HG03095 (cell line): Measurements from ENCODE around the gene WDR7.

ENCODE experiments used
- ATAC-seq: cut with Tn5 transposase; IDR thresholded peaks from one replicate; pipeline ENCODE4 v1.9.1; 2021; ENCODE audit warnings: moderate library complexity; ENCODE audit not compliant: unreplicated experiment

WDR7 gene

DNA sequence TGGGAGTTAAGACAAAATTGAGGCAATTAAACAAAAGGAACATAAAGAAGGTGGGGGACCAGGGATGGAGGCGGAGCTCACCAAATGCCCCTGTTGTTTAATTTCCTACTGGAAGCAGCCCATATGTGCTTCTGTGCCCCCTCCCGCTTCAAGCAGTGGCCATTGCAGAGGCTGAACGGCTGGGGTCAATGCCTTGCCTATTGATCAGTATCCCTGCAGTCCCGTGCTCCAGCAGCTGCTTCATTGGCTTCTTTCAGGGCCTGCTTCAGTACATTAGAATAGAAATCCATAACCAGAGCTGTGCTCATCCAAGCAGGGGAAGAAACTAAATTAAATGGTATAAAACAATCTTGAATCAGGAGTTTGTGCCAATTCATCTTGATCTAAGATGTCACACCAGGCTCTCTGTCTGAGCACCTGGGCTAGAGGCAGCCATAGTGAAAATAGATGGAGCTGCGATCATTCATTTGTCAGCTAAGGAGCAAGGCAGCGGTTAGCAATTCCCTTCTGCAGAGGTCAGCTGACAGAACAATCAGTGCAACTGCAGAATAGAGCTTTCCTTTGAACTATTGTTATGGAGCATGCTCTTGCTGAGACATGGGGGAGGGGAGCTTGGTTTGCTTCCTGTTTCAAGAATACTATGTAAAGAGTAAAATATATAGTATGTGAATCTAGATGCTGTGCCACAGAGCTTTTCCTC, 222.4 kb downstream of the WDR7 start:
- ATAC-seq, result no peak

DNA sequence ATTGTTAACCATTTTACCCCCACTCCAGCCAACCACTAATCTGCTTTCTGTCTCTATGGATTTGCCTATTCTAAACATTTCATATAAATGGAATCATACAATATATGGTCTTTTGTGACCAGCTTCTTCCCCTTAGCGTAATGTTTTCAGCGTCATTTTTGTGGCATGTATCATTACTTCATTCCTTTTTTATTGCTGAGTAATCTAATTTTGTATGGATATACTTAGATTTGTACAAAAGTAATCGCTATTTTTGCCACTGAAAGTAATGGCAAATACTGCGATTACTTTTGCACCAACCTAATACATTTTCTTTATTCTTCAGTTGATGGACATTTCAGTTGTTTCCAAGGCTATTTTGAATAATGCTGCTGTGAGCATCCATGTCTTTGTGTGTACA, 227.6 kb downstream of the WDR7 start:
- no peak for ATAC-seq

DNA sequence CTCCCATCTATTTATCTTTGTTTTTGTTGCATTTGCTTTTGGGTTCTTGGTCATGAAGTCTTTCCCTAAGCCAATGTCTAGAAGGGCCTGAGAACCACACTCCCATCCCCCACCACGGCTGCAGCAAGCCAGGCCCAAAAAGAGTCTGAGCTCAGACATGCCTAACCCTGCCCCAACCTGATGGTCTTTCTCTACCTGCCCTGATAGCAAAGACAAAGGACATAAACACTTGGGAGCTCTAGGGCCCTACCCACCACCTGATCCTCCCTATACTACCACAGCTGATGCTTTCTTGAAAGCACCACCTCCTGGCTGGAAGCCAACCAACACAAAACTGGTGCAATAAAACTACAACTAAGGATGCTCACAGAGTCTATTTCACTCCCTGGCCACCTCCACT, 233.4 kb downstream of the WDR7 start:
- ATAC-seq, result no peak

DNA sequence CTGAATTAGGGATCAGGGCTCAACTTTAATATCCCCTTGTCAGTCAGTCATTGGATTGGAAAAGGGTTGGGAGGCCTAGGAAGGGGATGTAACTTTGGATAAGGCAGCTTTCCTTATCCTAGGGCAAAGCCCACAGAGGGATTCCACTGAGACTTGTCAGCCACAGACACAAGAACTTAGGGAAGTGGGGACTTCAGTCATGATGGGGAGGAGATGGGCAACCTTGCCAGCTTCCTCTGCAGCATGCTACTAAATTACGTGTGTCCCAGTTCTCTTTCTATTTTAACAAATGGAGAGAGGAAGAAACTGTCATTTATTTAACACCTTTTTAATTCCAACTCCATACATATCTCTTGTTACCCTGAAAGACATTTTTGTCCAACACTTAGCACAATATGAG, 237.8 kb downstream of the WDR7 start:
- ATAC-seq, result no peak

DNA sequence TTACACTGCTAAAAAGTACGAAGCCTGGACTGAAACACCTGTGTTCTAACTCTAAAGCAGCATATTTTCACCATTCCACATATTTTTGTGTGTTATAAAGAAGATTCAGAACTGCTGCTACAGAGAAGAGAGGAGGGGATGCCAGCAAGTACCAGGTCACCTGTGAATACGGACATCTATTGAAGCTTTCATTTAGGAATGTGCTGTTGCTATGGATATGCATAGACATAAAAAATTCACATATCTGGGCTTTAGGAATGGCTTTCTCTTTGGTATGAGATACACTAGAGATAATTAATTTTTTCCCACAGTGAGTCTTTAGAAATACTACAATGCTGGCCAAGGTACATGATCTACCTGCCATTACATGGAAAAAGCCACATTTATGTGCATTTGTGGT, 238.5 kb downstream of the WDR7 start:
- no peak for ATAC-seq

DNA sequence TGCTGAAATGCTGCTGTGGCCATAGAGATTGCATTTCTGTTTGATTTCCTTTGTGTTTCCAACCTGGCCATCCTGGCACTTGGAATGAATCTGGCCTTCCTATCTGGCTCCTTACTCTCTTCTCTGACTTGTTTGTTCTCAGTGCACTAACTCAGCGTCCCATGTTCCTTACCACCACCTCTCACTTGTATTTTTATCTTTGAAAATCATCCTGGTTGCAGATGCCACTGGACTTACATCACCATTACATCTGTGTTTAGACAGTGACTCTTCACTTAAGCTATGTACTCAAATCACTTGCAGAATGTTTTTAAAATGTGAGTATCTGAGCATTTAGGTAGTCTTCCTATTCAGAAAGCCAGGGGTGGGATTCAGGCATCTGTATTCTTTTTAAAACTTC, 239.5 kb downstream of the WDR7 start:
- ATAC-seq, result no peak

DNA sequence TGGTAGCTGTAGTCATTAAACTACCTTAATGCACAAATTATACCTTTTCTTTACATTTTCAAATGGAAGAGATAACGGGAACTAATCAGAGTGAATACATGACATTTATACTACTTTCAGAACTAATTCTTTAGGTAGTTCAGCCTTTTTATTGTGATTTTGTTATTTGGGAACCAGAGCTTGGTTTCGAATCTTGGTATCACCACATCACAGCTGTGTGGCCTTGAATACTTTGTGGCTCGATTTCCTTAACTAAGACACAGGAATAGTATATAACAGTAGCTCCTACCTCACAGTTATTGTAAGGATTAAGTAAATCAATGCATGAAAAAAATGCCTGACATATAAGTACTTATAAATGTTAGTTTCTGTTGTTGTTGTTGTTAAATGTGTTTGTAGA, 240.0 kb downstream of the WDR7 start:
- ATAC-seq, result no peak

DNA sequence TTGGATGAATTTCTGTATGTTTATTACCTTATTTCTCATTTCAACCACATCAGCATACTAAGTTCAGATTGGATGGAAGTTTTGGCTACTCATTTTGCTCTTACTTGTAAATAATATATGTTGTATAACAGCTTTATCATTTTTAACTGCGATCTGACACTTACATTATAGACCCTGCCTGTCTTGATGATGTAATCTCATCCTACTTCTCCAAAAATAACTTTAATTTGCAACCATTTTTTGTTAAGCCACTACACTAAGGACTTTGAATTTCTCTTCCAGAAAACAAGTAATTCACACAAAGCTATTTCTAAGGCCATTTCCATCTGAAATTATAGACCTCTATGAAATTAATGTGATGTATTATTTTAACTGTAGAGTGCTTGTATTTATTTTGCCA, 240.7 kb downstream of the WDR7 start:
- ATAC-seq, result no peak

DNA sequence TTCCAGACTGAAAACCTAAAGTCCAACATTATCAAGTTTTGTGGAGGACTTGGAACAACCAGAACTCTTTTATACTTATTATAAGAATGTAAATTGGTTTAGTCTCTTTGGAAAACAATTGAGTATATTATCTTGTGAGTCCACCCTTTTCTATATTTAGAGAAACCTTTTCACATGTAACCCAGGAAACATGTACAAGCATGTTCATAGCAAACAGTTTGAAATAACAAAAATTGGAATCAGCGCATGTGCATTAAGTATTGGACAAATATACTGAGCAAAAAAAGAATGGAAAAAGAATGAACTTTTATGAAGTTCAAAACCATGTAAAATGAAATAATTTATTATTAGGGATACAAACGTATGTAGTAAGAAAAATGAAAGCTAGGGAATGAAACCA, 246.0 kb downstream of the WDR7 start:
- no peak for ATAC-seq

DNA sequence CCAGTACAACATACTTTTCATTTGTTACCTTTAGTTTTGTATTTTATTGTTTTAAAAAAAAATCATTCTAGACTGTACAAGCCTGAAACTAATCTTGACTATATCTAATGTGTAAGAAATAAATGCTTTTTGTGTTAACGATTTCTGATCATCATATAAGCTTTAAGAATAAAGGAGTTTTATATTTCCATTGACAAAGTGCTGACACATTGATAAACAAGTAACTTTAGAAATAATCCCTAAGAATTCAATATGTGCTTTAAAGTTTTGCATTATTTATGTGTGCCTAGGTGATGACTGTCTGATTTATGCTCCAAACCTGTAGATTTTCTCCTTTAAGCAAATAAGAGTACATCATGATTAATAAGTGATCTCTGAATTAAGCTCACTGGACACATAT, 248.5 kb downstream of the WDR7 start:
- no peak for ATAC-seq

DNA sequence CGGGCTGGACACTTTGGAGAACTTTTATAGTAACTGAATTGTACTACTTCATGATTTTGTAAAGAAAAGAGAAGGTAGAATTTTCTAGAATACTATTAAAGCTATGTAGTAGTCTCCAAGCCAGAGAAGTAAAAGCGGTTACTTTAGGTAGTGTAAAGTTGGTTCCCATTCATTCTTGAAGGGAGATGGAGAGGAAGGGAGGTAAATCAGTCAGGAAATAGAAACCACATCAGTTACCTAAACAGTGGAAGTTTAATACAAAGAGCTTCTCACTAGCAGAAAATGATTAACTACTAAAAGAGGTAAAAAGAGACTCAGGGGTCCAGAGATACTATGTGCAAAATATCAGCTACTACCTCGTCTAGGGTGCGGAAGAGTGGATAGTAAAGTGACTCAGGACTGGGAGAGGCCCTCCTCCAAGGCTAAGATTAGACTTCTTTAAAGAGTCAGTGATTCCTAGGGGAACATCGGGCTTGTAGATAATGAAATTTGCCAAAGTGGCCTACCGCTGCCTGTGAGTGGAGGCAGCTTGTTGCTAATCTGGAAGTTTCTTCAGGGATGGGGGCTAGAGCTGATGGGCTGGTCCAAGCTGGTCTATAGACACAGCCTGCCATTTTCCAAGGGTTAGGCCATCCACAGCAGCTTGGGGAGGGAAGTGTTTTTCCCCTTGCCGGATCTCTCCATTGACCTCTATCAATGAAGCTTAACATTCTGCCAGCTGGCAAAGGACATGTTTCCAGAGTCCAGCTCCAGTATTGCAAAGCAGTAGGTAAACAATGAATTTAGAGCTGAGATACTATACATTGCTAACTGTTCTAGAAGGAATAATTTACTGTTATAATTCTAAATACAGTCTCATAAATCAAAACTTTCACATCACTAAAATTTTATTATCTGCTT, 249.3 kb downstream of the WDR7 start:
- ATAC-seq, result no peak

DNA sequence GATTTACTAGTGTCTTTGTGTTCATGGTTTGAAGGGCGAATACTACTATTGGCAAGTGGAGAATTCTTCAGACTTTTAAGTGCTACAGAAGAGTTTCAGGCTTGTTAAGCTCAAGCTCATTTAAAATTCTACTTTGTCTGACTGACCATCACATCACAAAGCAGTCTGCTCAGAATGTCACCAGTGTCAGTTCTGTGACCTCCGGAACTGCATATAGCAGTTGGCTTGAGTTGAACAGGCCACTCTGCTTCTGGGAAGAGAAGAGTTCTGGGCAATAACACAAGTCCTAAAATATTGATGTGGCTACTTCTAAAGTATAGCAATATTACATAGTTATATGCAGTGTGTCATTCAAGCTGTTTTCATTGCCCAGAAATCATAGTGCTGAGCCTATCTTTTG, 250.8 kb downstream of the WDR7 start:
- no peak for ATAC-seq

DNA sequence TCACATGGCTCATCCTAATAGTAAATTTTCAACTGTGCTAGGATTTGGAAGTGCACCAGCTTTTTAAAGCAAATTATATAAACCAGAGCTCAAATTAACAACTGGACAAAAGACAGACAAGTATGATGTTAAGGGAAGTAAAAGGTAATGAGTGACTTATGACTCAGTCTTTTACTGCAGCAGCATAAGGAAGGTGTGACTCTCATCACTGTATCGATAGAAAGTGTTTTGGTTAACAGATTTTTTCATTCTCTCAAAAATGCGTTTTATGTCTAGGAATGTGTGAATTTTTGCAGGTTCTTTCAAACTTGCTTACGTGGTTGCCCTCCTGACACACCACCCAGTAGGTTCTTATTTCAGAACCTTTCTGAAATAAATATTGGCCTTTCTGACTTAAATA, 251.5 kb downstream of the WDR7 start:
- no peak for ATAC-seq

DNA sequence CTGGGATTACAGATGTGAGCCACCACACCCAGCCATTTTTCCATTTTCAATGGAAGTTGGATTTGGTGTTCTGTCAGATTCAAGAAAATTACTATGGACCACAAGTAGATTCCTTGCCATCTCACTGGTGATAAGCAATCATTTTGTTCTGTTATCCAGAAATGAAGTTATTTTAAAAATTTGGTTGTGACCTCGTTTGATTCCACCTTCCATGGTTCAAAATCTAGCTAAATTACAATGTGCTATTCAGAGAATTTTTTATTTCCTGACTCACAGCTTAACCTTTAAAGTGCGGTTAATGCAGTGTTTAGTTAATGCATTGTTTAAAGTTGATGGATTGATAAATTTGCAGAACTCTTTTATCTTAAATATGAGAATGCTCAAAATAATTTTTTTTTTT, 252.5 kb downstream of the WDR7 start:
- no peak for ATAC-seq

DNA sequence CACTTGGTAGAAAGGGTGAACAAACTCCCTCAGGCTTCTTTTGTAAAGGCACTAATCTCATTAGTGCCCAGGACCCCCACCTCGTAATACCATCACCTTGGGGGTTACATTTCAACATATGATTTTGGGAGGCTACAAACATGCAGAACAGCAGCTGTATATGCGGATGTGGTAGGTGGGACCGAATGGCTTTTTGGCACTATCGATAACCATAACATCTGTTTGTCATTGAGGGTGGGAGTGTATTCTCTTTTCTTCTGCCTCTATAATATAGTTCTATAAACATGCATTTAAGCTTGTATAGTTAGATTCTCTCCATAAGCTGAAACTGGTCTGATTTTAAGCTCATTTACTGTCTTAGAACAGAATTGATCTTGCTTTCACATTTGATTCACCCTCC, 256.6 kb downstream of the WDR7 start:
- ATAC-seq, result no peak

DNA sequence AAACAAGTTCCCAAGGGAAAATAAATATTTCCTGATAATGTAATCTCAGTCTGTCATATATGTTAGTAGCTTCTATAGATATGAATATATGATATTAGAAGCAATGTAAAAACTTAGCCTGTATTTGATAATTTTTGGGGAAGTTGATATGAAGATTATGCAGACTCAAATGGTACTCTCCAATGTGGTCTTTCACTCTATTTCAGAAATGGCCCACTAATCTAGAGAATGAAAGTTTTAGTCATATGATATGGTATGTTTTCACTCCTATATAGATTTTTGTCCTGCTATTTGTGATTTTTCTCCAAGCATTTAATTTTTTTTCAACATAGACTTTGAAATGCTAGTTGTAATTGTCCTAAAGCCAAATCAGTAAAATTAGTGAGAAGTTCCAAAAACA, 259.1 kb downstream of the WDR7 start:
- no peak for ATAC-seq

DNA sequence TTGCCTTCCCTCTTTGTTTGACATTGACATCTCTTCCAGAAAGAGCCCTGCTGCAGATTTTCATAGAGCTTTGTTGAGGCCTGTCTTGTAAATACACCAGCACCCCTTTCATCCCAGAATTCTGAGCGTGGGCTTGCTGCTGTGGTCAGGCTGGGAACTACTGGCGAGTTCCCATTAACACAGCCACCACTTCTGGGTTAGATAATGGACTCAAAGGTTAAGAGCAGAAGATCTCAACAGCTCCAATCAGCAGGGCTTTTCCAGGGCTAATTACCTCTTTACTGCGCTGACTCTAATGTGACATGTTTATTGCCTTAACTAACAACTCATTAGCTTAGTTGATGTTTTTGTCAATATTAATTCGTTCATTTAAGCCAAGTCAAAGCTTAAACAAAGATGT, 259.8 kb downstream of the WDR7 start:
- no peak for ATAC-seq

DNA sequence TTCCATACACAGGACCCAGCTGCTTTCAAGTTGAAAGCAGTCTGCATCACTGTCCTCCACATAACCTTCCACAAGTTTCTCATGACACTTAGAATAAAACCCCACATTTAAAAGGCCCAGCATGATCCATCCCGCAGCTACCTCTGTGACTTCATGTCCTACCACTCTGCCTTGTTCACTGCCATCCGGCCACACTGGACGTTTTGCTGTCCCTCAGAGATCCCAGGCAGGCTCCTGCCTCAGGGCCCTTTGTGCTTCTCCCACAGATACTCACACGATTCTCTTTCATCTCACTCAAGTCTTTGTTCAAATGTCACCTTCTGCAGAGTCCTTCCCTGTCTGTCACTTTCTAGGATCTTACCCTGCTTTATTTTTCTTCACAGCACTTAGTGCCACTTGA, 262.8 kb downstream of the WDR7 start:
- no peak for ATAC-seq

DNA sequence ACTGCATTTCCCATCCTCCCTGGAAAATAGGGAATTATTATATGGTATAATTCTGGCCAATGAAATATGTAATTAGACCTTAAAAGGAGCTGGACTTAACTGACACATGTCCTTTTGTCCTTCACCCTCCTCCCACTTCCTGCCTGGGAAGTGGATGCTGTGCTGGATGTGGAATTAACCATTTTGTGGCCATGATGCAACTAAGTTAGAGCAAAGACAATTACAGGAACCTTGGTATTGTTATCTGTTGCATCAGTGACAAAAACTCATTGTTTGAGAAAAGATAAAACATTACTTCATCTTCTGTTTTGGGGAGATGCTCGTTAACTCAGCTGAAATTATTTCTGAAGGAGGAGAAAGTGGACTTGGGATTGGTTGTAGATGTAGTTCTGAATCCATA, 268.0 kb downstream of the WDR7 start:
- ATAC-seq, result no peak

DNA sequence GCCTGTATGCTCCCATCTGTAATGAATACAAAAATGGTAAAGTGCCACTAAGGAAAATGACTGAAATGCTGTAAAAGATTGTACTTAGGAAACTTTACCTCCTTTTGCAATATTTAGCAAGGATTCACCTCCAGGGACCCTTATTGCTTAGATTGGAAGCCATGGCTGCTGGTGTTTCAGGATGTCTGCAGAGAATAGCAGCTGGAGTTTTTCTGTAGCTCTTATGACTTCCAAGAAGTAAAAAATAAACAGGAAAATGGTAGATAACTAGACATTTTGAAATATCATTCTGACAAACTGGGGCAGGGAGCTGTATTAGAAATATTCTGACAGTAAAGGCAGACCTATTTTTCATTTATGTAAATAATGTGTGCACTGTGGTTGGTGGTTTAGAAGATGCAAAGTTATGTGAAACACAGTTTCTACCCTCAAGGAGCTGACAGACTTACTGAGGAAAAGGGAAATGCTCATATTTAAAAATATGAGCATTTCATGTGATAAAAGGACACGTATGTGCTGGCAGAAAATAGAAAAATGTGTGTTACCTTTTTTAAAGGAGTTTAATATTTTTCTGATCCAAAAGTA, 270.8 kb downstream of the WDR7 start:
- no peak for ATAC-seq

DNA sequence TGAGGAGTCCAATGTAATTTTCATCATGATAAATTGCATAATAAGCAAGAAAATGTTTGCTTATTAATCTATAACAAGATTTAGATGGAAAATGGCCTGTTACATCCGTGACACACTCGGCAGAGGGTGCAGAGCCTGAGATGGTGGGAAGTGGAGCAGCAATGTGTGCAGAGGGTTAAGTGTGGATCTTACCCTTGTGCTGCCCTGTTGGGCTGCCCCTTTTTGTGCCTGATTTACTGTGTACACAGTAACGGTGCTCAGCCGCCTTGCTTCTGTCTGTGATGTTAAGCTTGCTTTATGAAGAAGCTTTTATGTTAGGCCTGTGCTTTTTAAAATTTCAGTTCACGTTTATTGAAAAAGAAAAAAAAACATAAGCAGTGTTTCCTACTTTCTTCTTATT, 275.6 kb downstream of the WDR7 start:
- ATAC-seq, result no peak

DNA sequence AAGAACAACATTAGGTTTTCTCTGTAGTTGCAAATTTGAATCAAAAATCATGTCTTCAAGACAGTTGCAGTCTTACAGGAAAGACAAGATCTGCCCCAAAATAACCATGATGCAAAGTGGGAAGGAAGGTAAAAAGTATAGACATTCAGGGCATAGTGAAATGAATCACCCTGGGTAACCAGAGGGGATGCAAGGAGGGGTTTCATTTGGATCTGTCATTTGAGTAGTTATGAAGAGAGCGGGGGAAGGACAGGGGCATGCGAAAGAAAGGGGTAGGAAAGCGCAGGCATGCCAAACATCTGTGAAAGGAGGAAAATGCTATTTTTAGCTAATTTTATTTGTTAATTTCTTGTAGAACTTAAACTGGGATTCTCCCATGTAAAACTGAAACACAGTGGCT, 276.6 kb downstream of the WDR7 start:
- ATAC-seq, result no peak
